ENCODE measurements around the gene PRDX1. TPM values are rescaled to one million over a fixed set of nuclear protein-coding genes. Genes with fewer than 3 reads are reported as not detected.

Gene PRDX1
- 764 and 880 TPM in 2 replicates for total RNA-seq

DNA sequence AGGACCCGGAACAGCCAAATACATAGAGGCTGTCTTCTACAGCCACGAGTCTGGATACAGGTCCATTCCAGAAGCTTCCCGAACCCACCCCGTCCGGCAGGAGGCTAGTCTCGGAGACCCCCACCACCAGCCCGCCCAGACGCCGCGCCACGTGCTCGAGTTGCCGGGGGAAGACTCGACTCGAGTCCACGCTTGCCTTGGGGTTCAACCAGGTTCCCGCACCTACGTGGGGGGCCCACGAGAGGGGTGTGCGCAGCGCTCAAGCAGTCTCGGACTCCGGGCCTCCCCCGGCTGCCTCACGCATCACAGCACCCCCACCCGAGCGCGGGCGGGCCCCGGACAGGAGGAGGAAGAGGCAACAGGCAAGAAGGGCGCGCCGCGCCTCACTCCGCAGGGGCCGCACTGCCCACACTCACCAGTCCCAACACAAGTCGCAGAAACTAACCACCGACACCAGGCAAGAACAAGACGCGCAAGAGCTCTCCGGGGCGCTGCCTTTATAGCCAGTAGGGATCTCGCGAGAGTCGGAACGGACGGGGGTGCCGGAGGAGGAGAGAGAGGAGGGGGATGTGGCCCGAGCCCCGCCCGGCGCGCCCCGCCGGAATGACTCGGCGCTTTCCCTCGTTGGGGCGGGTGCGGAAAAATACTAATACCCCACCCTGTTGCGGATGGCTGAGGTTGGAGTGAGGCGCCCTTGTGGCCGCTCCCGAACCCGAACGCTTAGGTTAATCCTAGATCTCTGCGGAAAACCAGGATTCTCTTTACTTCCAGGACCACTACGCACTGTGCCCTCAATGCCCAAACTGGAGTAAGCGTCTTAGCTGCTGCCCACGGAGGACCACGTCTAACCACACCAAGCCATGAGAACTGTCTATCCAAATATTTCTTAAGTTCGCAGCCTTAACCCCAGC is at the start of gene PRDX1:
TSS of gene PRDX1 (minus strand) at position 472 of the 911 bp plus-strand sequence. CDS start 2,841 bp downstream, outside the sequence.
- peak; percentile 75 for DNase-seq (ENCODE audit: low read depth, low spot score)

DNA sequence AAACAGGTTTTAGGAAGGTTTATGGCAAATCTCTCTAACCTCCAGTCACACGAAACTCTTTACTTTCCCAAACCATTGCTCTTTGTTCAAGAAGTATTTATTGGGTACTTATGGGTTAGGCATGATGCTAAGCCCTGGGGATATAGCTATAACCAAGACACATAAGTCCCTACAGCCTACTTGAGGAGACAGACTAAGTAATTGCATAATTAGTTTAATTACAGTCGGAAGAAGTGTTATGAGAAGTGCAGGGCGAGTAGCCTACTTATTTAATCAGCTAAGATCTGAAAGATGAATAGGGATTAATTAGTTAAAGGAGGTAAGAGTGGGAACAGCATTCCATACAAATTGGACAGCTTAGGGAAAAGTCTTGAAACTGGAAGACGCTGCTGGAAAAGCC is 48.9 kb upstream of the PRDX1 start:
- DNase-seq (ENCODE audit: low read depth, low spot score), result no peak

DNA sequence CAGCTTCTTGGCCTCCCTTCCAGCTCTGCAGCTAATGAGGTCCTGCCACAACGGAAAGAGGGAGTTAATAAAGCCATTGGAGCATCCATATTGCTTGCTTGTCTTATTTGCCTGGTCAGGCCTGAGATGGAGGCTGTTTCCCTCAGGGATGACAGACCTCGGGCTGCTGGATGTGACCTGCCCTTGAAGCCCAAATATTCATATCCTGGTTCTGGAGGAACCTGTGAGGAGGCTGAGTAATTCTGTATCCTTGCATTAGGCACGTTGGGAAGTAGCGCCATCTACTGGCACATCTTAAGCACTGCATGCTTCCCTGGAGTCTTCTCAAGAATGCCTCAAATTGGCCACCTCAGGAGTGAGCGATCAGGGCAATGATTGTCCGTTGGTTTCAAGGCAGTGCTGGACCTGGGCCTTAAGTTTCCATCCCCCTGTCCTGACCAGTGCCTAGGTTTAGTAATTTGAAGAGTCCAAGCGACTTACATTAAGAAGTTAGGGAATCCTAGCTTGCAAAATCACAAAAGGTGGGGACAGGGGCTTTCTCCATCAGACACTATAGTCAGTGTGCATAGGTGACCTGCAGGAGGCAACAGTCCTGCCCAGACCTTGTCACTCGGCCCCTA is 48.4 kb upstream of the PRDX1 start:
- no peak for DNase-seq (ENCODE audit: low read depth, low spot score)

DNA sequence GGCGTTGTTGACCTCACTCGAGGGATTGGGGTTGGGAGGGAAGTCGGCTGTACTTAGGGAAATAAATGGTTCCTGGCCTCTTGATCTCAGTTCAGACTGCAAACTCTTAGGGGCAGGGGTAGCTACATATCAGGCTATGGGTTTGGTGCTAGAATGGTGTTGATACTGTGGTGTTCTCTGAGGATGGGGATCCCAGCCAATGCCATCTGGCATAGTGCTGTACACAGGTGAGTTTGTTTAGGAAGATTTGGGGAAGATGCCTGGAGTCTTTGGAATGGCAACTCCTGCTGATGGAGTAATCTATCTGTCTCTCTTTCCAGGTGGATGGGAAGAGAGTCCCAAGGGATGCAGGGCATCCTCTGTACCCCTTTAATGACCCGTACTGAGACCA is 47.9 kb upstream of the PRDX1 start:
- no peak for DNase-seq (ENCODE audit: low read depth, low spot score)

DNA sequence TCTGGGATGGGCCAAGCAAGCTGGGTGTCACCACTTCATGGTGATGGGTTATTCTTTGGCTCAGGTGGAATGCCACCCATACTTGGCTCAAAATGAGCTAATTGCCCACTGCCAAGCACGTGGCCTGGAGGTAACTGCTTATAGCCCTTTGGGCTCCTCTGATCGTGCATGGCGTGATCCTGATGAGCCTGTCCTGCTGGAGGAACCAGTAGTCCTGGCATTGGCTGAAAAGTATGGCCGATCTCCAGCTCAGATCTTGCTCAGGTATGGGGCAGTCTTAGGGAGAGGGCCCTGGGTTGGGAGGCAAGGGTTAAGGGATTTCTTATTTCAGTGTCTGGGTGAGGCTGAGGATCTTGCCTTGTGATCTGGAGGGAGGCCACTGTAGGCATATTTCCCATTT is 46.7 kb upstream of the PRDX1 start:
- no peak for DNase-seq (ENCODE audit: low read depth, low spot score)

DNA sequence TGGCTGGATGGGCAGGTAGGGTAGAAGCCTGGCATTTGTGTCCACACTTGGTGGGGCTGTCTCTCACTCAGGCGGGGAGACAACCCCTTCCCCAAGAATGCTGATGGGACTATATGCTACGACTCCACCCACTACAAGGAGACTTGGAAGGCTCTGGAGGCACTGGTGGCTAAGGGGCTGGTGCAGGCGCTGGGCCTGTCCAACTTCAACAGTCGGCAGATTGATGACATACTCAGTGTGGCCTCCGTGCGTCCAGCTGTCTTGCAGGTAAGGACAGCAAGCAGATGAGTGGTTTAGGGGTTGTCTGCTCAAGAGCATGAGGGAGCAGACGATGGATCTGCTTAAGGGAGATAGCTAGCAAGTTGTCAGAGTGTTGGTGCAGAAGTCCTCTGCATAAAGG is 46.2 kb upstream of the PRDX1 start:
- DNase-seq (ENCODE audit: low read depth, low spot score), result no peak

DNA sequence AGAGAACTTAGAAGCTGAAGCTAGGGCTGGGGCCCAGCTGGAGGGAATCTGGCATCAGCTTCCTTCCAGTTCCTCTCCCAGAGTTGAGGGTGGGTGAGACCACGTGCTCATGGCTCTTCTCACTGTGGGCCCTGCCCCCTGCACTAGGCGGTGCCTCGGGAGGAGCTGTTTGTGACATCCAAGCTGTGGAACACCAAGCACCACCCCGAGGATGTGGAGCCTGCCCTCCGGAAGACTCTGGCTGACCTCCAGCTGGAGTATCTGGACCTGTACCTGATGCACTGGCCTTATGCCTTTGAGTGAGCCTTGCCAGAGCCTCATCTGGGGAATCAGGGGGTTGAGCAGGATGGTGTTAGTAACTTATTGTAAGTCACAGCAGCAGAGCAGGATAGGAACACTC is 45.0 kb upstream of the PRDX1 start:
- no peak for DNase-seq (ENCODE audit: low read depth, low spot score)

DNA sequence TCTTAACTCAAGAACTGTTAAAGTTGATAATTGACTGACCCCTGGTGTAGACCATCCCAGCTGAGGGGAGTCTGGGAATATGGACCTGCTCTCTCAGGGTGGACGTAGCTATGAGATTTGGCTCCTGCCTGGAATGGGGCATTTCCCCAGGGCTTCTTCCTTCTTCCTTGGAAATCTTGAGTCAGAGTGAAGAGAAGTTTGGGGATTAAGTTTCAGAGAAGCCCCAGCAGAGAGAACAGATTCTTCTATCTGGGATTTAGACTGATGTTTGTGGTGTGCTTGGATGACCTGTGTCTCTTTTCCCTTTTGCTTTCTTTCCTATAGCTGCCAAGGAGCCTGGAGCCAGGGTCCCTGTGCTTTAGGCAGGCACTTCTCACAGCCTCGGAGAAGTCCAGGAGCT is 42.2 kb upstream of the PRDX1 start:
- no peak for DNase-seq (ENCODE audit: low read depth, low spot score)

DNA sequence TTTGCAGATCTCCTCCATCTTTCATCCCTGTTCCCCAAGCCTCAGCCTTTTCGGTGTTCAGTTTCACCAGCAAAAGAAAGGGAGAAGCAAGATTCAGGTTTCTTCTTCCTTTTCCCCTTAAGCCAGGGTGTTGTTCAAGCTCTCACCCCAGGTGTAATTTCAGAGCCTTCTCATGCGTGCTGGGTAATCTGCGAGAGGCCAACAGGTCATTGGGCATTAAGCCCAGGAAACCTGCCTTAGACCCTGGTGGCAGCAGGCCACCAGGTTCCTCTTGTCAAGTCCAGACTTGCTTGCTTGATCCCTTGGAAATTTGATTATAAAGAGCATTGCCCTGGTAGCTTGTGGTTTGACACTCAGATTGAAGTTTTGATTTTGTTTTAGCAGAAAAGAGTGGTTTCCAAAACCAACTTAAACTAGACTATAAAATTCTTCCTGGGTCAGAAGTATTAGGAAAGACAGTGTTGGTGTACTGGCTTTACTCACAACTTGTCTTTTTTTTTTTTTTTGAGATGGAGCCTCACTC is 35.8 kb upstream of the PRDX1 start:
- no peak for DNase-seq (ENCODE audit: low read depth, low spot score)

DNA sequence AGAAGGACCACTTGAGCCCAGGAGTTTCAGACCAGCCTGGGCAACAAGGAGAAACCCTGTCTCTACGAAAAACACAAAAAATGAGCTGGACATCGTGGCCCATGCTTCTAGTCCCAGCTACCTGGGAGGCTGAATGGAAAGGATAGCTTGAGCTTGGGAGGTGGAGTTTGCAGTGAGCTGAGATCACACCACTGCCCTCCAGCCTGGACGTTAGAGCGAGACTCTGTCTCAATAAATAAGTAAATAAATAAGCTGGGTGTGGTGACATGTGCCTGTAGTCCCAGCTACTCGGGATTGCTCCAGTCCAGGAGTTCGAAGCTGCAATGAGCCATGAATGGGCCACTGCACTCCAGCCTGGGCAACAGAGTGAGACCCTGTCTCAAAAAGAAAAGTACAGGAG is 32.5 kb upstream of the PRDX1 start:
- no peak for DNase-seq (ENCODE audit: low read depth, low spot score)

DNA sequence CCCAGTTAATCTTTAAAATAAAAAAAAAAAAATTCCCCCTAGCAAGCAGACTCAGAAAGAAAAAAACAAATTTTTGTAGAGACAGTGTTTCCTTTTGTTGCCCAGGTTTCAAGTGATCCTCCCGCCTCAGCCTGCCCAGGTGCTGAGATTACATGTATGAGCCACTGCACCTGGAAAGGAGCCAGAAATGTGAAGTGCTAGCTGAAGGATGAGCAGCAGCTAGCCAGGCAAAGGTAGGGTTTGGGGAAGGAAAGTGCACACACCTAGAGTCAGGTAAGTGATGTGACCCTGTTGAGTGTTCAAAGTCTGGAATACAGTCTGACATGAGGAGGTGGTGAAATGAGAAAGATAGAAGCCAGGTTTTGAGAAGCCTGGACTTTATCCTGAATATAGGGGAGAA is 30.6 kb upstream of the PRDX1 start:
- no peak for DNase-seq (ENCODE audit: low read depth, low spot score)

DNA sequence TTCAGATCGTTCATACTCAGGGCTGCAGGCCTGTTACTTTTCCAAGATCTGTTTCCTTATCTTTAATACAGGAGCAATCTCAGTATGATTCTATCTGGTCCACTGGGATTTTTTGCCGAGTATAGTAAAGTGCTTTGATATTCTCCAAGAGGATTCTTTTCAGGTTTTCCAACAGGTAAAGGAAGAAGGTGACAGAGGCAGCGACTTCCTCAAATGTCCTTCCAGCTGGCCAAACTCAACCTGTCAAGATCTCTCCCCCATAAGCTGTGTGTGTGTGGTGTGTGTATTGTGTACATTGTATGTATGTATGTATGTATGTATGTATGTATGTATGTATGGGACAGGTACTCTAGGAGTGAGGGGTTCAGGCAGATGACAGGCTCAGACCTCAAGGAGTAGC is 30.0 kb upstream of the PRDX1 start:
- DNase-seq (ENCODE audit: low read depth, low spot score), result no peak

DNA sequence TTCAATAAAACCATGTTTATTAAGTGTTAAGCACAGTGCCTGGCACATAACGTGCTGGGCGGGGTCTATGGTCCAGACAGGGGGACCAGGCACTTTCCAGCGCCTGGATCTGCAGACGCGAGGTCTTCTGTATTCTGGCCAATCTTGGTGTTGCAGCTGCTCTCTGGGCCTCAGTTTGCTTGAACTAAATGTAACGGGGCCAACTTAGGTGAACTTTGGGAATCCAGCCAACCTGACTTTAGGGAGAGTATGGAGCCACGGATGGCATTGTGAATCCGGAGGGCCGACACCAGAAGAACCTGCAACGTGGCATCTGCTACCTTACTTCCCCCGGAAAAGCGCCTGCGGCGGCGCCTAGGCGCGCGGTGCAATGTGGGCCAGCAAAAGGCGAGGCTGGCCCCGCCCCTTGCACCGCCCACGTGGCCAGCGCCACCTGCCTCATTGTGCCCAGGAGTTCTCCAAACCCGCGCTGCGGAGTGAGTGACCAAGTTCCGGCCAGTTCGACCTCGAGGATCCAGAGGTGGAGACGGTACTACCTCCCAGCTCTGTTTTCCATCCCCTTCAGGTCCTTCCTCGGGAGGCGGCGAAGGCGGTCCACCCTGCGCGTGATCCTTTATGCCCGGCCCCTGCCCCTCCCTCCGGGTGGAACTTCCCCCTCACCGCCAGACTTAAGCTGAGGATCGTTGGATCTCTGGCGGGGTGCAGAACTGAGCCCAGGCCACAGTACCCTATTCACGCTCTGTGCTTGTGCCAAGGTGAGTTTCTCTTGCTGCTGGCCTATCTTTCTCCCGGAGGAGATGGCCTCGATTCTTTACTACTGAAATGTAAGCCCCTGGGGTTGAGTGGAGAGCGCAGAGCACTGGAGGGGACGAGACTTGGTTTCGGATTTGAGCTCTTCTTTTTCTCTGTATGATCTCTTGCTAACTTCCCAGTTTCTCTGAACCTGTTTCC is 29.0 kb upstream of the PRDX1 start, which contains the start of gene AKR1A1:
TSS of gene AKR1A1 (plus strand) at position 426 of the 951 bp plus-strand sequence. CDS start 10,969 bp downstream, outside the sequence.
- DNase-seq (ENCODE audit: low read depth, low spot score), result peak; percentile 41

DNA sequence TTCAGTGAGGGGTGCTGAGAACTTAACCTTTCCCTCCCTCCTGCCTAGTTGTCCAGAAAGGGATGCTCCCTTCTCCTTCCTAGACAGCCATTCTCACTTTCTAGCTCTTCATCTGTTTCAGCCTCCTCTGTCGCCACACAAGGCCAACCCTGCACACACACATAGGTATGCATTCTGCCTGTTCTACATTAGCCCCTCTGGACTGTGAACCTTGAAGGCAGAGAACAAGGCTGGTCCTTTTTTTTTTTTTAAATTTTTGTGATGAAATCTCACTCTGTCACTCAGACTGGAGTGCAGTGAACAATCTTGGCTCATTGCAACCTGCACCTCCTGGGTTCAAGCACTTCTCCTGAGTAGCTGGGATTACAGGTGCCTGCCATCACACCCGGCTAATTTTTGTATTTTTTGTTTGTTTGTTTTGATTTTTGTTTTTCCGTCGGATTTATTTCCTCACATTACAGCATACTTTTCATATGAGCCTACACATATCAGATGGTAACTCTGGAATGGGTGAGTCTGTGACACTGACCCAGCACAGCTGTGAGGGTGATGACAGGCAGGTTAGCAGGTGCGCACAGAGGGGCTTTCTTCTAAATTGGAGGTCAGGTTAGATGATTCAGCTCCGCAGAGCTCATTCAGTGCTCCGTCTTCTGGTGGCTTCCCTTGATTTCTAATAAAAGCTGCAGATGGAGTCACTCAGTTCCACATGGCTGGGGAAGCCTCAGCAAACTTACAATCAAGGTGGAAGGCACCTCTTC is 24.0 kb upstream of the PRDX1 start:
- DNase-seq (ENCODE audit: low read depth, low spot score), result no peak

DNA sequence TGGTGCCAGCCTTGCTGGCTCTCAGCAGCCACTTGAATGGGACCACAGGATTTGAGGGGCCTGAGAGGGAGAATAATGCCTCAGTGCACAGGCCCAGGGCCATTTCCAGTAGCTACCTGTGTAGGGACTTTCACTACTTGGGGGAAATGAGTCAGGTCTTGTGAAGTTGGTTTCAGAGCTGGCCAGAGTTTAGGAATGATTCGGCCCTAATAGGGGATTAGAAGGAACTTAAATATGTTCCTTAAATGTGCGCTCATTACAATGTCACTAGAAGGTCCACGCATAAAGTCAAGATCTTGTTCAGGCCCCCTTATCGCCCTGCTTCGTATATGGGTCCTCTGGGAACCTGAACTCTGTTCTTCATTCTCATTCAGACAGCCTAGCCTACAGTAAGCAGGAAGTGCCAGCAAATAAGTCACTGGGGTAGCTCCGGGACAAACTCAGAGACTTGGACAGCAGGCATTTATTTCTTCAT is 23.4 kb upstream of the PRDX1 start:
- DNase-seq (ENCODE audit: low read depth, low spot score), result no peak

DNA sequence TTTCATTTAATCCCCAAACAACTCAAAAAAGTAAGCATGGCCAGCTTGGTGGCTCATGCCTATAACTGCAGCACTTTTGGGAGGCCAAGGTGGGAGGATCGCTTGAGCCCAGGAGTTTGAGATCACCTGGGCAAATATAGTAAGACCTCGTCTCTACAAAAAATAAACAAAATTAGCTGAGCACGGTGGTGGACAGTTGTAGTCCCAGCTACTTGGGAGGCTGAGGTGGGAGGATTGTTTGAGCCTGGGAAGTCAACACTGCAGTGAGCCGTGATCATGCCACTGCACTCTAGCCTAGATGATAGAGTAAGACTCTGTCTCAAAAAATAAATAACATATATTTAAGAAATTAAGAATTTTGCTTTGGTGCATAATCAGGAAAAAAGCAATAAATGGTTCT is 22.8 kb upstream of the PRDX1 start:
- DNase-seq (ENCODE audit: low read depth, low spot score), result no peak

DNA sequence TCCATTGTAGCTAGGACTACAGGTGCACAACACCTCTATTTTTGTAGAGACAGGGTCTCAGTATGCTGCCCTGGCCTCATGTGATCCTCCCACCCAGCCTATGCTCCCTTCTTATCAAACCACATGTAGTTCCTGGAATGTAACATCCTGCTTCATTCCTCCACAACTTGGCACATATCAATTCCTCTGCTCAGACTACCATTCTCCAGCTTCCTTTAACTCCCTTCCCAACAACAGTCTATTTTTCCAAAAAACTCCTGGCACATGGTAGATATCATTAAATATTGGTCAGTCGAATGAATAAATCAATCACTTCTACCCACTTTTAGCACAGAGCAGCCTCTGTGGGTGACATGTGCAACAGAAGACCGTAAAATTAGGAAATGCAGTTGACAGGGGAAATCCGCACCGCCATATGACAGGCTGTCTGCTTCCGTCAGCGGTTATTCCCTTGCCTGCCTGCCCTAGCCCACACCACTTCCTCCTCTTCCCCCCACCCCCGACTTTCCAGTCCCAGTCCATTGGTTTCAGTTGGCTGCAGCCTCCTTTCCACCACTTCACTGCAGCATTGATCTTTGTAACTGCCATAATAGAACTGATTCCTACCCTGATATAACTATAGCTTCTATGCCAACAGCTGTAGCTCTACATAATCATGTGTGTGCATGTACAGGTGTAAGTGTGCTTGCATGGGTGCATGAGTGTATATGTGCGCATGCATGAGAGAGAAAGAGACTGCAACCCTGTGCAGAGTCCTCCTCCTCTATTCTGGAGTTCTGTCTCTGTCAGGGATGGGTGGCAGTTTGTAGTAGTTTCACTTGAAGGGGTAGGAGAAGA is 22.1 kb upstream of the PRDX1 start:
- DNase-seq (ENCODE audit: low read depth, low spot score), result peak; percentile 54

DNA sequence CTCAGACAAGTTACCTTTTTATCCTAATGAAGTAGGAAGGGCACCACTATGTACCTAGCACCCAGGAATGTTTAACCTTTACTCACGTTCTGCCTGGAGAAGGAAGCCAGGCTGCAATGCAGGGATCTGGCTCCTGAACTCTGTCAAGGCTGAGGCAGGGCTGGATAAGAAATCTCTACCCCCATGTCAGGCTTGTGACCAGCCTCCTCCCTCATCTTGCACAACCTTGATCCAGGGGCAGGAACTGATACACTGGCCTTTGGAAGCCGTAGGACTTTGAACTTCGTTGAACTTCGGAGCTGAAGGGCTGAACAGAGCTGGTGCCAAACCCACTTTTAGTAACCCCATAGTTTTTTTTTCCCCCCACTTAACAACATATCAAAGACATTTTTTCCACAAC is 20.9 kb upstream of the PRDX1 start:
- no peak for DNase-seq (ENCODE audit: low read depth, low spot score)

DNA sequence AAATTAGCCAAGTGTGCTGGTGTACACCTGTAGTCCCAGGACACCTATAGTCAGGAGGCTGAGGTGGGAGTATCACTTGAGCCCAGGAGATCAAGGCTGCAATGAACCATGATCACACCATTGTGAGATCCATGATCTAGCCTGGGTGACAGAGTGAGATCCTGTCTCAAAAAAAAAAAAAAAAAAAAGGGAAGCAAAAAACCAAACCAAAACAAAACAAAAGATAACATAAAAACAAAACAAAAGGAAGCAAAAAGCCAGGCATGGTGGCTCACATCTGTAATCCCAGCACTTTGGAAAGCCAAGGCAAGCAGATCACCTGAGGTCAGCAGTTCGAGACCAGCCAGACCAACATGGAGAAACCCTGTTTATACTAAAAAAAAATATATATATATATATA is 19.5 kb upstream of the PRDX1 start:
- no peak for DNase-seq (ENCODE audit: low read depth, low spot score)

DNA sequence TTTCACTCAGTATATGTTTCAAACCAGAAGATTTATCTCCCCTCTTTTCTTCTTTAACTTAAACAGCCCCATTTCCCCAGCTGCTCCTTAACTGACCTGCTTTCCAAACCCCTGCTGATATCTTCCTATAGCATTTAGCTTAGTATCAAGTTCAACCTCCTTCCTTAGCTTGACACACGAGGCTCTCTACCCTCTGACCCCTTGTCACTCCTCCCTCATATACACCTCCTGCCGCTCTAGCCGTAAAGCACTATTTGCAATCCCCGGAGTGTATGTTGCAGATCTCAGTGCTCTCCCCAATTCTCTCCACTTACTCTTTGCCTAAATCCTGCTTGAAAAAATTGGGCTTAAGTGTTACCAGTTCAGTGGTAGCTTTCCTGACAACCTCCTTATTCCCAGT is 15.2 kb upstream of the PRDX1 start:
- DNase-seq (ENCODE audit: low read depth, low spot score), result no peak

Measured in pulmonary artery endothelial cell (primary cell).